OCI-LY7 (cell line): Measurements from ENCODE around the gene MUC20. TPM values are rescaled to one million over a fixed set of nuclear protein-coding genes. Genes with fewer than 3 reads are reported as not detected.
"Not testable (repeated sequence)": the region's sequence is repeated elsewhere in the genome, so short reads cannot be mapped to it uniquely, and the experiment has no call there.

Experiments used
- BruUV-seq: library from RNA; stranded (reverse); fragments of 400-500 nt; replicated peaks from 2 replicates; lab custom pipeline; 2021; lab: Mats Ljungman, UMichigan
- CTCF ChIA-PET: fragments of 300-600 bp; sonication (Branson Sonifier 250); formaldehyde crosslinking; loops from one replicate; lab custom pipeline; 2022; ENCODE audit warnings: antibody characterized with exemption; ENCODE audit not compliant: unreplicated experiment; lab: Charles Lee
- POLR2A ChIA-PET: fragments of 300-600 bp; sonication (Branson Sonifier 250); formaldehyde crosslinking; loops from one replicate; lab custom pipeline; 2022; ENCODE audit warnings: antibody characterized with exemption; lab: Charles Lee
- DNase-seq: peaks from one replicate; pipeline ENCODE4 v3.0.0-alpha.2; 2015; ENCODE audit warnings: low spot score
- H2AFZ ChIP-seq: fragments of 200-600 bp; sonication (generic), shearing (Covaris generic); 2 replicates; pipeline ENCODE4 v1.6.1; 2014; ENCODE audit warnings: mild to moderate bottlenecking, antibody characterized with exemption, low read length, moderate library complexity
- H3K27ac ChIP-seq: fragments of 200-600 bp; sonication (generic); 2 replicates; pipeline ENCODE4 v1.5.1; 2014; ENCODE audit warnings: mixed run types, low read depth, mild to moderate bottlenecking, moderate library complexity, low read length, inconsistent platforms; ENCODE audit not compliant: poor library complexity, severe bottlenecking
- H3K36me3 ChIP-seq: fragments of 200-600 bp; sonication (generic); 2 replicates; pipeline ENCODE4 v1.6.1; 2014; ENCODE audit warnings: mild to moderate bottlenecking, antibody characterized with exemption, low read length, moderate library complexity, mixed read lengths; ENCODE audit not compliant: insufficient read depth
- H3K4me1 ChIP-seq: fragments of 200-600 bp; sonication (generic); 2 replicates; pipeline ENCODE4 v1.5.1; 2014; ENCODE audit warnings: mild to moderate bottlenecking, low read length; ENCODE audit not compliant: insufficient read depth, poor library complexity, severe bottlenecking
- H3K4me2 ChIP-seq: fragments of 200-600 bp; sonication (generic); 2 replicates; pipeline ENCODE4 v1.6.1; 2014; ENCODE audit warnings: mild to moderate bottlenecking, low read length
- H3K4me3 ChIP-seq: fragments of 200-600 bp; sonication (generic); 2 replicates; pipeline ENCODE4 v1.5.1; 2014; ENCODE audit warnings: mild to moderate bottlenecking, low read depth, low read length; ENCODE audit not compliant: poor library complexity, severe bottlenecking
- H3K79me2 ChIP-seq: fragments of 200-600 bp; sonication (generic); 2 replicates; pipeline ENCODE4 v1.6.1; 2016; ENCODE audit warnings: low read depth, mild to moderate bottlenecking, low read length, moderate library complexity, mixed read lengths; ENCODE audit not compliant: insufficient read depth
- H3K9me2 ChIP-seq: fragments of 200-600 bp; sonication (generic); 2 replicates; pipeline ENCODE4 v1.6.1; 2016; ENCODE audit warnings: mild to moderate bottlenecking, low read length, mixed read lengths; ENCODE audit not compliant: insufficient read depth
- H3K9me3 ChIP-seq: fragments of 200-600 bp; sonication (generic); 2 replicates; pipeline ENCODE4 v1.6.1; 2014; ENCODE audit warnings: mild to moderate bottlenecking, mixed run types, low read length, mixed read lengths
- H4K20me1 ChIP-seq: fragments of 200-600 bp; sonication (generic); 2 replicates; pipeline ENCODE4 v1.6.1; 2014; ENCODE audit warnings: mild to moderate bottlenecking, antibody characterized with exemption, low read length, moderate library complexity, mixed read lengths; ENCODE audit not compliant: insufficient read depth
- CTCF ChIP-seq: fragments of 200-600 bp; sonication (generic); conservative IDR thresholded peaks from 2 replicates; pipeline ENCODE4 v1.5.1; 2014; ENCODE audit warnings: mild to moderate bottlenecking, antibody characterized with exemption, low read length, moderate library complexity, mixed read lengths
- EZH2phosphoT487 ChIP-seq: fragments of 200-600 bp; sonication (generic); IDR thresholded peaks from 2 replicates; pipeline ENCODE4 v1.6.1; 2018; ENCODE audit warnings: low read depth, borderline replicate concordance, mild to moderate bottlenecking, mixed run types, antibody characterized with exemption, low read length, moderate library complexity, mixed read lengths
- intact Hi-C: fragments of 100-400 bp; cut with micrococcal nuclease; formaldehyde crosslinking; loops from one replicate; pipeline ENCODE4 v1.10.0; 2022; ENCODE audit not compliant: unreplicated experiment
- total RNA-seq, 2 experiments: library from RNA; depleted of rRNA in 1 of 2; stranded (reverse); fragments of >200 nt in 1 of 2; shearing (Covaris generic) in 1 of 2; gene quantifications; 2 replicates each; pipeline ENCODE4 v1.2.3, GENCODE V29; 2014 to 2022

MUC20 gene
- total RNA-seq, 2 experiments from 2014 or later, result 0.40 to 1.1 TPM

DNA sequence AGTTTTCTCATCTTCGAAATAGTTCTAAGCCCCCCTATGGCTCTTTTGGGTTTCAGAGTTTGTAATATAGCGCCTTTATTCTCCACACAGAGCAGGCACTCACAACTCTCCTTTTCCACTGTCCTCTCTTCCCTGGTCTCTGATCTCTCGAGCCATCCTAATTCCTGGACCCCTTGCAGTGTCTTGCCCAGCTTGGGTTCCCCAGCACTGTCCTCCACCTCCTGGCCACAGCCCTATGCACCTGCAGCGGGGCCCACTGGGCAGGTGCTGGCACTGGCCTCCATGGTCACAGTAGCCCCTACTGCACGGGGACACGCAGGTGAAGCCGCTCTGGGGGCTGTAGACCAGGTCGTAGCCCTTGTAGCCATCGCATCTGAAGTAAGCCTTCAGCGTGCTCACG lies 27.9 kb downstream of the MUC20 start:
- H2AFZ ChIP-seq, result no peak overlapping the region
- POLR2A ChIA-PET, result no interaction called here
- no peak overlapping the region for H3K4me3 ChIP-seq
- H3K4me1 ChIP-seq, result no peaks in the 10 kb centered on the region
- TF ChIP-seq EZH2phosphoT487, result no peak
- no peak for TF ChIP-seq CTCF
- H3K9me2 ChIP-seq, result no peaks in the 10 kb centered on the region
- H3K36me3 ChIP-seq, result no peaks in the 10 kb centered on the region
- CTCF ChIA-PET, result no interaction called here
- H3K27ac ChIP-seq, result no peak overlapping the region
- no peak for DNase-seq
- H3K79me2 ChIP-seq, result no peaks in the 10 kb centered on the region
- H3K4me2 ChIP-seq, result no peak overlapping the region
- H3K9me3 ChIP-seq, result no peaks in the 10 kb centered on the region
- intact Hi-C loops, result loop anchor here (5.0 kb wide), 1 partner anchor 244 kb away; no protein-coding TSS in a partner anchor
- H4K20me1 ChIP-seq, result no peaks in the 10 kb centered on the region
- BruUV-seq, result no TSS peak

- H3K36me3 ChIP-seq, H3K4me2 ChIP-seq, DNase-seq, H3K79me2 ChIP-seq, H3K9me2 ChIP-seq, H3K4me3 ChIP-seq, H3K9me3 ChIP-seq, CTCF ChIA-PET, H3K4me1 ChIP-seq, H2AFZ ChIP-seq, H3K27ac ChIP-seq, BruUV-seq, H4K20me1 ChIP-seq, POLR2A ChIA-PET: not testable (repeated sequence)
- intact Hi-C loops, result loop anchor here (5.0 kb wide), 1 partner anchor 243 kb away; no protein-coding TSS in a partner anchor
Measured at GRCh38 chr3:195749101-195749500, 28.3 kb downstream of the MUC20 start.

DNA sequence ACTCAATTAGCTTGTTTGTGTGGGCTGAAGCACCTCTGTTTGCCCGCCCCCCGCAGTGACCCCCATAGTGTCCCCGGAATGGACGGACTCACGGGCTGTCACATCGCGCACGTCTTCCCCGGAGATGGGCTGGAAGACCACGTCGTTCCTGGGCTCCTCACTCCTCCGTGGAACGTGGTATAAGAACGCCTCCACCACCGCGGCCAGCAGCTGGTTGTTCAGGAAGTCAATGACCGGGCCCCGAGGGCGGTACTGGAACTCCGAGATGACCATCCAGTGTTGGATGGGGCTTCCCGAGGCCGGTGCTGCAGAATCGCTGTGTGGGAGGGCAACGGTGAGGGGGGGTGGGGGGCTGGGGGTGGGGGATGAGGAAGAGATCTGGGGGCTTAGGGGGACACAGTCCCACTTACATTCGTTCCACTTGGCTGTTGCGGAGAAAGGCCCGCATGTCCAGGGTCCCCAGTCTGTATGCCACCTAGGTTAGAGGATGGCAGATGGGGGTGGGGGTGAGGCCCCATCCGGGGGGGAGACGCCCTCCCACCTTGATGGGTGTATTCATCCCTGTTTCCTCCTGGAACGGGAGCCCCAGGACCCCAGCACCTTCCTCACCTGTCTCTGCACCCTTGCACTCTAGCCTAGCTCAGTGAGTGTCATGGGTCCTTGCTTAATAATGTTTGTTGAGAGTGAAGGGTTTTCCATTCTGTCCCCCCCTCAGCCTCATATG lies 30.2 kb downstream of the MUC20 start:
- H3K9me3 ChIP-seq, result no peaks in the 10 kb centered on the region
- no peak for TF ChIP-seq EZH2phosphoT487
- TF ChIP-seq CTCF, result no peak
- no peak overlapping the region for H2AFZ ChIP-seq
- H3K4me1 ChIP-seq, result no peaks in the 10 kb centered on the region
- no TSS peak for BruUV-seq
- no peak overlapping the region for H3K27ac ChIP-seq
- intact Hi-C loops, result no loop called here
- no peak for DNase-seq
- CTCF ChIA-PET, result no interaction called here
- H3K9me2 ChIP-seq, result no peaks in the 10 kb centered on the region
- no peak overlapping the region for H3K4me3 ChIP-seq
- no peaks in the 10 kb centered on the region for H3K79me2 ChIP-seq
- POLR2A ChIA-PET, result no interaction called here
- H3K36me3 ChIP-seq, result no peaks in the 10 kb centered on the region
- H3K4me2 ChIP-seq, result no peak overlapping the region
- no peaks in the 10 kb centered on the region for H4K20me1 ChIP-seq
